ENCODE results near the gene AATK. TPM values are rescaled to one million over a fixed set of nuclear protein-coding genes. Genes with fewer than 3 reads are reported as not detected.

Gene AATK
- total and polyA plus RNA-seq, 2 of the 13 experiments (the other 11 are each of a cell fraction or from before 2014, with no cell fraction given) = 2.9 to 8.4 TPM

GRCh38 chr17:81070541-81071246, 95.3 kb downstream of the AATK start (continued):
- TF ChIP-seq SNAPC4 (CRISPR knock-in tag; IDR thresholded peaks at IDR 0.05) = no peak
- no peak; the same call in 1 of the 2 replicates for TF ChIP-seq MTA1 (CRISPR knock-in tag; IDR thresholded peaks at IDR 0.05; ENCODE audit: borderline replicate concordance)
- TF ChIP-seq RCOR2 (CRISPR knock-in tag; IDR thresholded peaks at IDR 0.05) = no peak
- TF ChIP-seq NR2F1 (CRISPR knock-in tag; IDR thresholded peaks at IDR 0.05) = peak in 1 of 2 experiments; percentile 26; a peak in 1 of 4 replicates
- TF ChIP-seq ZNF510 (CRISPR knock-in tag; IDR thresholded peaks at IDR 0.05; ENCODE audit: low read depth) = no peak
- no peak for TF ChIP-seq FOXP1 (IDR thresholded peaks at IDR 0.05)
- no peak for TF ChIP-seq FOXP1 (CRISPR knock-in tag; IDR thresholded peaks at IDR 0.05)
- no peak for TF ChIP-seq ZMAT3 (CRISPR knock-in tag; conservative IDR thresholded peaks at IDR 0.05)
- no peak; the same call in 1 of the 2 replicates for TF ChIP-seq ARID4A (CRISPR knock-in tag; IDR thresholded peaks at IDR 0.05; ENCODE audit: borderline replicate concordance)
- TF ChIP-seq TBX3 (IDR thresholded peaks at IDR 0.05; ENCODE audit: borderline replicate concordance) = peak; percentile 25; the same call in 1 of the 2 replicates
- TF ChIP-seq TARDBP (CRISPR knock-in tag; IDR thresholded peaks at IDR 0.05) = no peak
- no peak for TF ChIP-seq ZFY (CRISPR knock-in tag; IDR thresholded peaks at IDR 0.05)
- TF ChIP-seq RAD21 (CRISPR knock-in tag; IDR thresholded peaks at IDR 0.05) = no peak
- no peak for TF ChIP-seq ZNF530 (CRISPR knock-in tag; IDR thresholded peaks at IDR 0.05; ENCODE audit: low read depth)
- TF ChIP-seq ZNF577 (CRISPR knock-in tag; IDR thresholded peaks at IDR 0.05; ENCODE audit: borderline replicate concordance, low read depth) = no peak
- peak; percentile 79 for TF ChIP-seq ONECUT2 (CRISPR knock-in tag; IDR thresholded peaks at IDR 0.05)
- TF ChIP-seq ZNF143 (CRISPR knock-in tag; IDR thresholded peaks at IDR 0.05) = no peak
- TF ChIP-seq NFKBIZ (CRISPR knock-in tag; IDR thresholded peaks at IDR 0.05) = no peak
- TF ChIP-seq ZNF543 (CRISPR knock-in tag; IDR thresholded peaks at IDR 0.05) = no peak

Data from HepG2 (cell line).